HepG2 (cell line): ENCODE data around the gene LYRM4. TPM values are rescaled to one million over a fixed set of nuclear protein-coding genes. Genes with fewer than 3 reads are reported as not detected.

Experiments
- AHR ChIP-seq: IDR thresholded peaks from 2 replicates; pipeline ENCODE4 v1.6.1; 2018; ENCODE audit warnings: missing genetic modification reagents, missing compliant biosample characterization
- ESRRA ChIP-seq: sonication (generic); formaldehyde crosslinking; IDR thresholded peaks from 2 replicates; pipeline ENCODE4 v1.5.1; 2020; ENCODE audit warnings: mild to moderate bottlenecking, low read depth, missing genetic modification reagents
- HNRNPLL ChIP-seq: fragments of 200-400 bp; formaldehyde crosslinking; IDR thresholded peaks from 2 replicates; pipeline ENCODE4 v1.6.1; 2017; ENCODE audit warnings: mild to moderate bottlenecking, low read depth, low read length; ENCODE audit not compliant: poor library complexity, severe bottlenecking
- IRX3 ChIP-seq: sonication (generic); formaldehyde crosslinking; IDR thresholded peaks from 2 replicates; pipeline ENCODE4 v1.8.1; 2023; ENCODE audit warnings: mild to moderate bottlenecking, low read depth, missing genetic modification reagents, borderline replicate concordance
- NCOA2 ChIP-seq: sonication (generic); formaldehyde crosslinking; IDR thresholded peaks from 2 replicates; pipeline ENCODE4 v1.8.0; 2022; ENCODE audit warnings: inconsistent platforms
- NONO ChIP-seq, 2 experiments: fragments of 450-650 bp in 1 of 2; sonication (generic) in 1 of 2; formaldehyde crosslinking in 1 of 2; IDR thresholded peaks in 1 of 2; conservative IDR thresholded peaks in 1 of 2; 2 replicates each; pipeline versions ENCODE4 v1.6.1 to v1.8.0; 2017 to 2022; ENCODE audit warnings: mild to moderate bottlenecking in 1 of 2, missing genetic modification reagents in 1 of 2, moderate library complexity in 1 of 2
- PHF20 ChIP-seq: sonication (generic); formaldehyde crosslinking; IDR thresholded peaks from 2 replicates; pipeline ENCODE4 v1.5.0; 2020; ENCODE audit warnings: mild to moderate bottlenecking, missing genetic modification reagents
- POLR2AphosphoS5 ChIP-seq: IDR thresholded peaks from 2 replicates; pipeline ENCODE4 v1.6.1; 2012; ENCODE audit warnings: low read depth, low read length
- SOX6 ChIP-seq, 2 experiments: fragments of 450-650 bp in 1 of 2; sonication (generic) in 1 of 2; formaldehyde crosslinking in 1 of 2; IDR thresholded peaks; 2 replicates each; pipeline versions ENCODE4 v1.4.0 to v1.6.1; 2017 to 2020; ENCODE audit warnings: antibody characterized with exemption in 1 of 2, mild to moderate bottlenecking in 1 of 2, missing genetic modification reagents in 1 of 2
- SRF ChIP-seq: IDR thresholded peaks from 2 replicates; pipeline ENCODE4 v1.6.1; 2011; ENCODE audit warnings: mild to moderate bottlenecking, low read depth, low read length, moderate library complexity
- TCF7 ChIP-seq: sonication (generic); IDR thresholded peaks from 2 replicates; pipeline ENCODE4 v1.6.1; 2016; ENCODE audit warnings: antibody characterized with exemption, low read depth
- ZBTB42 ChIP-seq: sonication (generic); formaldehyde crosslinking; IDR thresholded peaks from 2 replicates; pipeline ENCODE4 v1.5.0; 2020; ENCODE audit warnings: mild to moderate bottlenecking, missing genetic modification reagents
- ZNF143 ChIP-seq: sonication (generic); formaldehyde crosslinking; IDR thresholded peaks from 2 replicates; pipeline ENCODE4 v1.4.0; 2020; ENCODE audit warnings: missing genetic modification reagents
- ZNF253 ChIP-seq: sonication (generic); formaldehyde crosslinking; IDR thresholded peaks from 2 replicates; pipeline ENCODE4 v1.8.0; 2022; ENCODE audit warnings: mild to moderate bottlenecking, missing genetic modification reagents, borderline replicate concordance
- ZNF441 ChIP-seq: sonication (generic); formaldehyde crosslinking; IDR thresholded peaks from 2 replicates; pipeline ENCODE4 v1.7.0; 2021; ENCODE audit warnings: missing genetic modification reagents, borderline replicate concordance
- ZNF563 ChIP-seq: sonication (generic); formaldehyde crosslinking; IDR thresholded peaks from 2 replicates; pipeline ENCODE4 v1.8.0; 2022; ENCODE audit warnings: mild to moderate bottlenecking, moderate library complexity, missing genetic modification reagents
- ZSCAN22 ChIP-seq: sonication (generic); formaldehyde crosslinking; IDR thresholded peaks from 2 replicates; pipeline ENCODE4 v1.4.0; 2020; ENCODE audit warnings: mild to moderate bottlenecking, missing genetic modification reagents
- ZSCAN30 ChIP-seq: sonication (generic); formaldehyde crosslinking; IDR thresholded peaks from 2 replicates; pipeline ENCODE4 v1.5.0; 2020; ENCODE audit warnings: mild to moderate bottlenecking, missing genetic modification reagents
- polyA plus RNA-seq, 8 experiments: library from polyadenylated mRNA; depleted of rRNA in 3 of 8; stranded (reverse) in 7 of 8; unstranded in 1 of 8; fragments of >200 nt; fragmentation: Illumina TruSeq in 4 of 8; extraction: Trizol in 4 of 8; gene quantifications; 2 replicates each; pipeline versions ENCODE4 v1.2.1 to v1.2.3, GENCODE V29; 2011 to 2016; ENCODE audit warnings: low read depth in 4 of 8, missing spikeins in 1 of 8, mixed read lengths in 1 of 8; ENCODE audit not compliant: insufficient read depth in 1 of 8
- total RNA-seq, 5 experiments: library from RNA; depleted of rRNA; stranded (reverse); fragments of >200 nt; fragmentation: Illumina TruSeq; extraction: Trizol; gene quantifications; 2 replicates each; pipeline ENCODE4 v1.2.3, GENCODE V29; 2016; ENCODE audit warnings: low read depth in 1 of 5
- TF ChIP-seq, protein P1 (sequence below): sonication (generic); formaldehyde crosslinking; IDR thresholded peaks from 2 replicates; pipeline ENCODE4 v1.9.0; 2021; ENCODE audit warnings: missing genetic modification reagents, borderline replicate concordance
- TF ChIP-seq, protein P2 (sequence below): sonication (generic); formaldehyde crosslinking; IDR thresholded peaks from 2 replicates; pipeline ENCODE4 v1.4.0; 2020; ENCODE audit warnings: missing genetic modification reagents; ENCODE audit errors: not compliant biosample characterization
- TF ChIP-seq, protein P3 (sequence below): sonication (generic); formaldehyde crosslinking; IDR thresholded peaks from 2 replicates; pipeline ENCODE4 v1.4.0; 2020; ENCODE audit warnings: missing genetic modification reagents, borderline replicate concordance

LYRM4 gene
- total and polyA plus RNA-seq, 2 of the 13 experiments (the other 11 are each of a cell fraction or from before 2014, with no cell fraction given) = 64.6 to 67.5 TPM

DNA sequence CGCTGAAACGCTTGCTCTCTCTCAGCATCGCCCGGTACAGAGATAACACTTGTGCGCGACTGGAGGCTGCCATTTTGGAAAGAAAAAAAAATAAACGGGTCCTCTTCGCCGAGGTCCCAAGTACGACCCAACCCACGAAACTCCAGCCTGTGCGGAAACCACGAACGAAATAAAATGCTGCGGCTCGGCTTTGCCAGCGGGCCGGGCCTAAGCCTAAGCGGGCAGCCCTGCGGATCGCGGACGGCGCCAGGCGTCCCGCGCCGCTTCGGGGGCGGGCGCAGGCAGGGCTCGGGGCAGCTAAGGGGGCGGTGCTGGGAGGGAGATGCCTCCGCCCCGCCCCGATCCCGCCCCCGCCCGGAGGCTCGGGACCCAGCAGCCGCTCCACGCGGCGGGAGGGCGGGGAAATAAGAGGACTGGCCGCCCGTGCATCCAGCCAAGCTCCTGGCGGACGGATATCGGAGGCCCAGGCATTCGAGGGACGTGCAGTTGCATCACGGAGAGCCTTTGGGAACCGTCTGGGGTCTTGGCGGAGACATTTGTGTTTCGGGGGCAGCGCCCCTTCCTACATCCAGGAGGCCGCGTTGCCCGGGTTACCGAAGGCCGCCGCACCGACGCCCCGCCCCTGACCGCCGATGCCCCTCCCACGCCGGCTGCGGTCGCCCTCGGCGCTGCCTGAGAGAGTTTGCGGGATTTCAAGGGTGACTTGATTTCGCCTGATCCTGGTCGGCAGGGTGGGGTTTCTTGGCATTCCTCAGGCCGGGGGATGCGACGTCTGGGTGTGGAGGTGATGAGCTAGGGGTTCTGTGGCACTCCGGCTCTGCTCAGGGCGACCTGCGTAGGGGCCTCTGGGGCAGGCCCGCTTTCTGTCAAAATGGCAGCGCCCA is at the start of gene LYRM4, which contains the start of gene FARS2 (continued):
- TF ChIP-seq ZNF441 (CRISPR knock-in tag) (peak; percentile 57; the same call in 1 of the 2 replicates), TCF7 (no peak), POLR2AphosphoS5 (peak; percentile 72), PHF20 (CRISPR knock-in tag) (peak; percentile 14), ESRRA (CRISPR knock-in tag) (no peak), ZNF563 (CRISPR knock-in tag) (peak; percentile 73), ZBTB42 (CRISPR knock-in tag) (peak; percentile 21; the same call in 1 of the 2 replicates), SRF (0 out of 2 replicates have a peak, but pooled peaks have one; percentile 3), HNRNPLL (peak; percentile 76), NCOA2 (CRISPR knock-in tag) (no peak; the same call in 1 of the 2 replicates), SOX6 (IDR thresholded peaks at IDR 0.05) (no peak), SOX6 (CRISPR knock-in tag; IDR thresholded peaks at IDR 0.05) (peak; percentile 61), NONO (IDR thresholded peaks at IDR 0.05) (no peak), NONO (CRISPR knock-in tag; conservative IDR thresholded peaks at IDR 0.05) (peak; percentile 64; the same call in 1 of the 2 replicates), IRX3 (CRISPR knock-in tag) (peak; percentile 73; the same call in 1 of the 2 replicates), ZNF143 (CRISPR knock-in tag) (no peak), AHR (peak; percentile 67; the same call in 1 of the 2 replicates), ZSCAN22 (CRISPR knock-in tag) (no peak), ZSCAN30 (no peak), ZNF253 (CRISPR knock-in tag) (no peak)
- TF ChIP-seq, protein P1, sequence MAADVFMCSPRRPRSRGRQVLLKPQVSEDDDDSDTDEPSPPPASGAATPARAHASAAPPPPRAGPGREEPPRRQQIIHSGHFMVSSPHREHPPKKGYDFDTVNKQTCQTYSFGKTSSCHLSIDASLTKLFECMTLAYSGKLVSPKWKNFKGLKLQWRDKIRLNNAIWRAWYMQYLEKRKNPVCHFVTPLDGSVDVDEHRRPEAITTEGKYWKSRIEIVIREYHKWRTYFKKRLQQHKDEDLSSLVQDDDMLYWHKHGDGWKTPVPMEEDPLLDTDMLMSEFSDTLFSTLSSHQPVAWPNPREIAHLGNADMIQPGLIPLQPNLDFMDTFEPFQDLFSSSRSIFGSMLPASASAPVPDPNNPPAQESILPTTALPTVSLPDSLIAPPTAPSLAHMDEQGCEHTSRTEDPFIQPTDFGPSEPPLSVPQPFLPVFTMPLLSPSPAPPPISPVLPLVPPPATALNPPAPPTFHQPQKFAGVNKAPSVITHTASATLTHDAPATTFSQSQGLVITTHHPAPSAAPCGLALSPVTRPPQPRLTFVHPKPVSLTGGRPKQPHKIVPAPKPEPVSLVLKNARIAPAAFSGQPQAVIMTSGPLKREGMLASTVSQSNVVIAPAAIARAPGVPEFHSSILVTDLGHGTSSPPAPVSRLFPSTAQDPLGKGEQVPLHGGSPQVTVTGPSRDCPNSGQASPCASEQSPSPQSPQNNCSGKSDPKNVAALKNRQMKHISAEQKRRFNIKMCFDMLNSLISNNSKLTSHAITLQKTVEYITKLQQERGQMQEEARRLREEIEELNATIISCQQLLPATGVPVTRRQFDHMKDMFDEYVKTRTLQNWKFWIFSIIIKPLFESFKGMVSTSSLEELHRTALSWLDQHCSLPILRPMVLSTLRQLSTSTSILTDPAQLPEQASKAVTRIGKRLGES (CRISPR knock-in tag) = peak; percentile 62; the same call in 1 of the 2 replicates
- TF ChIP-seq, protein P2, sequence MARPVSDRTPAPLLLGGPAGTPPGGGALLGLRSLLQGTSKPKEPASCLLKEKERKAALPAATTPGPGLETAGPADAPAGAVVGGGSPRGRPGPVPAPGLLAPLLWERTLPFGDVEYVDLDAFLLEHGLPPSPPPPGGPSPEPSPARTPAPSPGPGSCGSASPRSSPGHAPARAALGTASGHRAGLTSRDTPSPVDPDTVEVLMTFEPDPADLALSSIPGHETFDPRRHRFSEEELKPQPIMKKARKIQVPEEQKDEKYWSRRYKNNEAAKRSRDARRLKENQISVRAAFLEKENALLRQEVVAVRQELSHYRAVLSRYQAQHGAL (CRISPR knock-in tag) = peak; percentile 30
- TF ChIP-seq, protein P3, sequence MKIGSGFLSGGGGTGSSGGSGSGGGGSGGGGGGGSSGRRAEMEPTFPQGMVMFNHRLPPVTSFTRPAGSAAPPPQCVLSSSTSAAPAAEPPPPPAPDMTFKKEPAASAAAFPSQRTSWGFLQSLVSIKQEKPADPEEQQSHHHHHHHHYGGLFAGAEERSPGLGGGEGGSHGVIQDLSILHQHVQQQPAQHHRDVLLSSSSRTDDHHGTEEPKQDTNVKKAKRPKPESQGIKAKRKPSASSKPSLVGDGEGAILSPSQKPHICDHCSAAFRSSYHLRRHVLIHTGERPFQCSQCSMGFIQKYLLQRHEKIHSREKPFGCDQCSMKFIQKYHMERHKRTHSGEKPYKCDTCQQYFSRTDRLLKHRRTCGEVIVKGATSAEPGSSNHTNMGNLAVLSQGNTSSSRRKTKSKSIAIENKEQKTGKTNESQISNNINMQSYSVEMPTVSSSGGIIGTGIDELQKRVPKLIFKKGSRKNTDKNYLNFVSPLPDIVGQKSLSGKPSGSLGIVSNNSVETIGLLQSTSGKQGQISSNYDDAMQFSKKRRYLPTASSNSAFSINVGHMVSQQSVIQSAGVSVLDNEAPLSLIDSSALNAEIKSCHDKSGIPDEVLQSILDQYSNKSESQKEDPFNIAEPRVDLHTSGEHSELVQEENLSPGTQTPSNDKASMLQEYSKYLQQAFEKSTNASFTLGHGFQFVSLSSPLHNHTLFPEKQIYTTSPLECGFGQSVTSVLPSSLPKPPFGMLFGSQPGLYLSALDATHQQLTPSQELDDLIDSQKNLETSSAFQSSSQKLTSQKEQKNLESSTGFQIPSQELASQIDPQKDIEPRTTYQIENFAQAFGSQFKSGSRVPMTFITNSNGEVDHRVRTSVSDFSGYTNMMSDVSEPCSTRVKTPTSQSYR (CRISPR knock-in tag) = peak; percentile 35; the same call in 1 of the 2 replicates
